GM19043 (cell line): ENCODE data around the gene MCF2.

ENCODE experiments used
- ATAC-seq: cut with Tn5 transposase; IDR thresholded peaks from one replicate; pipeline ENCODE4 v1.9.1; 2021; ENCODE audit warnings: low read depth; ENCODE audit not compliant: unreplicated experiment

MCF2 gene

GRCh38 chrX:139639253-139639652 is 68.7 kb downstream of the MCF2 start:
- ATAC-seq, result no peak

GRCh38 chrX:139600105-139600504 is 107.9 kb downstream of the MCF2 start:
- ATAC-seq, result no peak

GRCh38 chrX:139596068-139596467 is 111.9 kb downstream of the MCF2 start:
- no peak for ATAC-seq

DNA sequence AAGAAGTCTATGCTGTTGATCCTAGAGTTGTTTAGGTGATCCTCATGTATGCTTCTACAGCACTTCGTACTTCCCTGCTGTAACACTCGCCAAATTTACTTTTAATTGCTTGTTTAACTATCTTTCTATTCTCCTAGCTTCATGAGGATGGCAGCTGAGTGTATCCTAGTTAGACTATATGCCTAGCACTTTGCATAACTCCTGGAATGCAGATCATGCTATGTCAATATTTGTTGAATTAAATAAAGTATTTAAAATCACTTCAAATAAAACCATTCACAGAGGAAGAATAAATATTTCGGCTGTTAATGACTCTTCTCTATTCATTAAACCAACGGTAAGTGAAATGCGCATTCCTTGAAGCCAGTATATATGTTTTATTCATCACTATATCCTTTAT is 122.4 kb downstream of the MCF2 start:
- no peak for ATAC-seq

GRCh38 chrX:139581068-139581467 is 126.9 kb downstream of the MCF2 start:
- ATAC-seq, result no peak

DNA sequence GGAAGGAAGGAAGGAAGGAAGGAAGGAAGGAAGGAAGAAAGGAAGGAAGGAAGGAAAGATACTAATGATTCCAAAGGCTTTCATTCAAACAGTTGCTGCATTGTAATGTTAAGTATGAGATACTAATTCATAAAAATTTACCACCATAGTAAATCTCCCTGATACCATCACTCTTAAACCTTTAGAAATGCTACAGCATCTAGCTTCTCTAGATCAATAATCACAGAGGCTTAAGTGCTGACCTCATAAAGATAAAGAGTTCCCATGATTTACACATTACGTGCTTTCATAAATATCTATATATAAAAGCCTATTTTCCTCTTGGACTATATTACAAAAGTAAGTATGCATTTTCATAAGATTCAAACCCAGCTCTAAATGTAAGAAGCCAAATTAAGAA is 141.0 kb downstream of the MCF2 start:
- ATAC-seq, result no peak

- ATAC-seq, result no peak
These were observed 144.7 kb downstream of the MCF2 start for GRCh38 chrX:139563251-139563650.

DNA sequence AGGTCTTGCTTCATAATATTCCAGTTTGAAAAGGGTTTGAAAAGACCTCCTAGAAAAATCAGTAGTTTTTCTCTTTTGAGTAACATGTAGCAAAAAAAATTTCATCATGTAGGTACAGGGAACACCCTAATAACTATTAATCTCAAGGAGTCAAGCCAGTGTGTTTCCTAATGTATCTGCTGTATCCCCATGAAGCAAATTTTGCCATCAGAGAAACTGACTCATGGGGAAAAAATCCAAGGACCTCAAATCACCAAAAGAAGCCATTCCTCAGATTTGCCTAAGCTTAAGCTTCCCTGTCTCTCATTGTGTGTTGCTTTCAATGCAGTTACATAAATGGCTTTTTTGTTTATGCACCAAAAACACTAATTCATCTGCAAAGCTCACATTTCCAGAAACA is 147.7 kb downstream of the MCF2 start:
- no peak for ATAC-seq

GRCh38 chrX:139559383-139560042 is 148.5 kb downstream of the MCF2 start:
- ATAC-seq, result peak; percentile 81

- ATAC-seq, result no peak
These were observed 152.8 kb downstream of the MCF2 start for GRCh38 chrX:139554991-139555675.

DNA sequence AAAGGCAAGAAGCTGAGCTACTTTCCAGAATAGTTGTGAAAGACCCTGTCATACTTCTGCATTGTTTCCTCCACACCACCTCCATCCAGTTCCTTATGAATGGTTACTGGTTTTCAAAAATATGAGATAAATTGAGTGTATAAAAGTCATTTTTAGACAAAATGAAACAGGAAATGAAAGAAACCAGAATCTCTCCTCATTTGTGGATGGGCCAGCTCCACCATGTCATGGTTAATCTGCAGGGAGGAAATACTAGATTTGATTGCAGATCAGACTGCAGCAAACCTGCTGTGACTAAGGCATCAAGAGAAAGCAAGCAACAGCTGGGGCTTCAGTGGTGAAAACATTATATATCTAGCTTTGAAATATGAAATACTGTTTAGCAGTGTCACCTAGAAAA is 153.6 kb downstream of the MCF2 start:
- peak; percentile 24 for ATAC-seq

- no peak for ATAC-seq
These were observed 163.4 kb downstream of the MCF2 start for GRCh38 chrX:139544591-139544990.

DNA sequence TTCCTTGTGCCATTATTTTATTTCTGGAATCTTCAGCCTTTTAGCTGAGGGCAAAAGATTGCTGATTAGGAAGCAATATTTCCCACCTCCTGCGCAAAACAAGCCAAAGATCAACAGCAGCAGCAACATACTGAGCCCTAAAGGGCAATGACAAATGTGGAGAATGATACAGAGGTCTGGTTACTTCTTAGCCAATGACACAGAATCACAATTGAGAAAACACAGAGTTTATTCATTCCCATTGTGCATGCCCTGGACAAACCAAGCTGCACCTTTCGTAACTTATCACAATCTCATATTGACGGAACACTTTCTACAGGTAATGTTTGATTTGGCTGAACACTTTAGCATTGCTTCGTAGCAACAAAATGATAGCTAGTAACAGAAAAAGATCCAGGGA is 164.0 kb downstream of the MCF2 start:
- no peak for ATAC-seq

GRCh38 chrX:139542652-139543051 is 165.3 kb downstream of the MCF2 start:
- no peak for ATAC-seq

GRCh38 chrX:139538907-139539790 is 168.8 kb downstream of the MCF2 start:
- ATAC-seq, result peak; percentile 85

- no peak for ATAC-seq
These were observed 174.5 kb downstream of the MCF2 start for GRCh38 chrX:139533444-139533843.

DNA sequence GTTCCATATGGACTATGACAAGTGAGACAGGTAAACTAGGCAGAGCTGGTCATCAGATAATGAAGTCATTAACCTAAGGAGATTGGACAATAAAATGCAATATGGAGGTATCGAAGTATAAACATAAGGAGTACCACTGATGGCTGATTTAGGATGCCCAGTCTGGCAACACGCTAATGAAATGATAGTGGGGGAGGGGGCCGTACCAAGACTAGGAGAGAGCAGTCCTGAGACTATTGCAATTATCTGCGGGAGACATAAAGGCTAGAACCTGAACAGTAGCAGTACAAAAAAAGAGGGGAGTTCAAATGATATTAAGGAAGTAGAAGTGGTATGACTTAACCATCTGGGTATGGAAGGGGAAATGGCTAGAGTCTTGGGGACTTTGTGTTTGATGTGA is 175.1 kb downstream of the MCF2 start:
- ATAC-seq, result no peak
